ENCODE data around the gene SNW1. TPM values are rescaled to one million over a fixed set of nuclear protein-coding genes. Genes with fewer than 3 reads are reported as not detected.

The SNW1 gene
- total and polyA plus RNA-seq, 2 of the 13 experiments (the other 11 are each of a cell fraction or from before 2014, with no cell fraction given) = 23.2 to 65.8 TPM

DNA sequence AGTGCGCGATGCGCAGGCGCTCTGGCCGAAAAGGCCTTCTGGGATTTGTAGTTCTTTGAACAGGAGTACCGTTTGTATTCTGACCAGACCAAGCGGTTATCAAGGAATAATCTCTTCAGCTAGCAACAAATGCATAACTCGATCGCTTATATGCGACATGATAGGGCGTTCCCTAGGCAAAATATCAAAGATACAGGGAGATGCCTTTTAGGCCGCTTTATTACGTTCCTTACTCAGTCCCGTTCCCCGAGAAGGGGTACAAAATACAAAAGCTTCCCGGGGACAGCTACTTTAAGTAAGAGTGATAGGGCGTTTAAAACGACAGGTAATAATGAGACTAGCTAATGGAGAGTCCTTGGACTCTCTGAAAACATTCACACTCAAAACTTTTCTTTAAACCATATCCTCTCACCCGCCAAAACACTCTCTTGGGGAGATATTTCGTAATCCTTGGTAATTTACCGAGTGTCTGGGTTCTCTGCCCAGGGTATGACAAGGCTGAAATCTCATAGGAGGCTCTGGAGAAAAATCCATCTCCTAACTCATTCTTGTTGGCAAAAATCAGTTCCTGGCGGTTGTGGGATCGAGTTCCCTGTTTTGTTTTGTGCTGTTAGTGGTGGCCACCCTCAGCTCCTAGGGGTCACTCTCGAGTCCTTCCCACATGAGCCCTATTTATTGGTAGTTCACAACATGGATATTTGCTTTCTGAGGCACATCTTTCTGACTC lies 412 bp upstream of the SNW1 start (continued):
- TF ChIP-seq SAP130 (CRISPR knock-in tag; IDR thresholded peaks at IDR 0.05; ENCODE audit: low read depth) (peak; percentile 42; the same call in 1 of the 2 replicates), TOE1 (CRISPR knock-in tag; IDR thresholded peaks at IDR 0.05) (no peak), ZNF264 (CRISPR knock-in tag; IDR thresholded peaks at IDR 0.05) (no peak; the same call in 1 of the 2 replicates), KDM6A (CRISPR knock-in tag; IDR thresholded peaks at IDR 0.05; ENCODE audit: low read depth) (no peak), TBX2 (CRISPR knock-in tag; IDR thresholded peaks at IDR 0.05; ENCODE audit: borderline replicate concordance) (no peak), YY1 (IDR thresholded peaks at IDR 0.05; ENCODE audit: insufficient read depth, insufficient replicate concordance, low read depth, low read length) (no peak), ZFP36L1 (CRISPR knock-in tag; IDR thresholded peaks at IDR 0.05) (0 out of 2 replicates have a peak, but pooled peaks have one; percentile 40), MTA1 (CRISPR knock-in tag; IDR thresholded peaks at IDR 0.05; ENCODE audit: borderline replicate concordance) (no peak), ZNF724P (CRISPR knock-in tag; IDR thresholded peaks at IDR 0.05; ENCODE audit: borderline replicate concordance) (no peak), NR2F1 (CRISPR knock-in tag; IDR thresholded peaks at IDR 0.05) (no peak), TAF1 (CRISPR knock-in tag; IDR thresholded peaks at IDR 0.05) (peak; percentile 24; the same call in 1 of the 2 replicates), FOXK1 (CRISPR knock-in tag; IDR thresholded peaks at IDR 0.05; ENCODE audit: borderline replicate concordance, low read depth) (no peak), HOXA3 (CRISPR knock-in tag; IDR thresholded peaks at IDR 0.05) (no peak), YEATS2 (CRISPR knock-in tag; IDR thresholded peaks at IDR 0.05; ENCODE audit: borderline replicate concordance) (no peak; the same call in 1 of the 2 replicates), HNRNPK (IDR thresholded peaks at IDR 0.05; ENCODE audit: low read depth, low read length, poor library complexity, severe bottlenecking) (no peak), ZSCAN9 (CRISPR knock-in tag; IDR thresholded peaks at IDR 0.05; ENCODE audit: borderline replicate concordance) (0 out of 2 replicates have a peak, but pooled peaks have one; percentile 9), DMAP1 (CRISPR knock-in tag; IDR thresholded peaks at IDR 0.05) (peak; percentile 6; the same call in 1 of the 2 replicates), ZNF670 (CRISPR knock-in tag; IDR thresholded peaks at IDR 0.05; ENCODE audit: borderline replicate concordance) (no peak), THAP11 (CRISPR knock-in tag; IDR thresholded peaks at IDR 0.05) (peak; percentile 98), SRF (IDR thresholded peaks at IDR 0.05; ENCODE audit: low read depth, low read length) (no peak), ZFP1 (CRISPR knock-in tag; IDR thresholded peaks at IDR 0.05) (0 out of 2 replicates have a peak, but pooled peaks have one; percentile 7)
- TF ChIP-seq, protein P1, sequence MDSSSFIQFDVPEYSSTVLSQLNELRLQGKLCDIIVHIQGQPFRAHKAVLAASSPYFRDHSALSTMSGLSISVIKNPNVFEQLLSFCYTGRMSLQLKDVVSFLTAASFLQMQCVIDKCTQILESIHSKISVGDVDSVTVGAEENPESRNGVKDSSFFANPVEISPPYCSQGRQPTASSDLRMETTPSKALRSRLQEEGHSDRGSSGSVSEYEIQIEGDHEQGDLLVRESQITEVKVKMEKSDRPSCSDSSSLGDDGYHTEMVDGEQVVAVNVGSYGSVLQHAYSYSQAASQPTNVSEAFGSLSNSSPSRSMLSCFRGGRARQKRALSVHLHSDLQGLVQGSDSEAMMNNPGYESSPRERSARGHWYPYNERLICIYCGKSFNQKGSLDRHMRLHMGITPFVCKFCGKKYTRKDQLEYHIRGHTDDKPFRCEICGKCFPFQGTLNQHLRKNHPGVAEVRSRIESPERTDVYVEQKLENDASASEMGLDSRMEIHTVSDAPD (CRISPR knock-in tag; IDR thresholded peaks at IDR 0.05) = no peak
- TF ChIP-seq, protein P2, sequence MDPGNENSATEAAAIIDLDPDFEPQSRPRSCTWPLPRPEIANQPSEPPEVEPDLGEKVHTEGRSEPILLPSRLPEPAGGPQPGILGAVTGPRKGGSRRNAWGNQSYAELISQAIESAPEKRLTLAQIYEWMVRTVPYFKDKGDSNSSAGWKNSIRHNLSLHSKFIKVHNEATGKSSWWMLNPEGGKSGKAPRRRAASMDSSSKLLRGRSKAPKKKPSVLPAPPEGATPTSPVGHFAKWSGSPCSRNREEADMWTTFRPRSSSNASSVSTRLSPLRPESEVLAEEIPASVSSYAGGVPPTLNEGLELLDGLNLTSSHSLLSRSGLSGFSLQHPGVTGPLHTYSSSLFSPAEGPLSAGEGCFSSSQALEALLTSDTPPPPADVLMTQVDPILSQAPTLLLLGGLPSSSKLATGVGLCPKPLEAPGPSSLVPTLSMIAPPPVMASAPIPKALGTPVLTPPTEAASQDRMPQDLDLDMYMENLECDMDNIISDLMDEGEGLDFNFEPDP (CRISPR knock-in tag; conservative IDR thresholded peaks at IDR 0.05) = no peak
- TF ChIP-seq, protein P3, sequence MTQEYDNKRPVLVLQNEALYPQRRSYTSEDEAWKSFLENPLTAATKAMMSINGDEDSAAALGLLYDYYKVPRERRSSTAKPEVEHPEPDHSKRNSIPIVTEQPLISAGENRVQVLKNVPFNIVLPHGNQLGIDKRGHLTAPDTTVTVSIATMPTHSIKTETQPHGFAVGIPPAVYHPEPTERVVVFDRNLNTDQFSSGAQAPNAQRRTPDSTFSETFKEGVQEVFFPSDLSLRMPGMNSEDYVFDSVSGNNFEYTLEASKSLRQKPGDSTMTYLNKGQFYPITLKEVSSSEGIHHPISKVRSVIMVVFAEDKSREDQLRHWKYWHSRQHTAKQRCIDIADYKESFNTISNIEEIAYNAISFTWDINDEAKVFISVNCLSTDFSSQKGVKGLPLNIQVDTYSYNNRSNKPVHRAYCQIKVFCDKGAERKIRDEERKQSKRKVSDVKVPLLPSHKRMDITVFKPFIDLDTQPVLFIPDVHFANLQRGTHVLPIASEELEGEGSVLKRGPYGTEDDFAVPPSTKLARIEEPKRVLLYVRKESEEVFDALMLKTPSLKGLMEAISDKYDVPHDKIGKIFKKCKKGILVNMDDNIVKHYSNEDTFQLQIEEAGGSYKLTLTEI (CRISPR knock-in tag; conservative IDR thresholded peaks at IDR 0.05) = no peak
- TF ChIP-seq, protein P4, sequence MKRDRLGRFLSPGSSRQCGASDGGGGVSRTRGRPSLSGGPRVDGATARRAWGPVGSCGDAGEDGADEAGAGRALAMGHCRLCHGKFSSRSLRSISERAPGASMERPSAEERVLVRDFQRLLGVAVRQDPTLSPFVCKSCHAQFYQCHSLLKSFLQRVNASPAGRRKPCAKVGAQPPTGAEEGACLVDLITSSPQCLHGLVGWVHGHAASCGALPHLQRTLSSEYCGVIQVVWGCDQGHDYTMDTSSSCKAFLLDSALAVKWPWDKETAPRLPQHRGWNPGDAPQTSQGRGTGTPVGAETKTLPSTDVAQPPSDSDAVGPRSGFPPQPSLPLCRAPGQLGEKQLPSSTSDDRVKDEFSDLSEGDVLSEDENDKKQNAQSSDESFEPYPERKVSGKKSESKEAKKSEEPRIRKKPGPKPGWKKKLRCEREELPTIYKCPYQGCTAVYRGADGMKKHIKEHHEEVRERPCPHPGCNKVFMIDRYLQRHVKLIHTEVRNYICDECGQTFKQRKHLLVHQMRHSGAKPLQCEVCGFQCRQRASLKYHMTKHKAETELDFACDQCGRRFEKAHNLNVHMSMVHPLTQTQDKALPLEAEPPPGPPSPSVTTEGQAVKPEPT (CRISPR knock-in tag; IDR thresholded peaks at IDR 0.05; ENCODE audit: low read depth) = no peak
